ENCODE data around the gene HAT1. TPM values are rescaled to one million over a fixed set of nuclear protein-coding genes. Genes with fewer than 3 reads are reported as not detected.

HAT1 gene
- total RNA-seq, 1 experiment from 2014 or later, result 74.3 TPM

DNA sequence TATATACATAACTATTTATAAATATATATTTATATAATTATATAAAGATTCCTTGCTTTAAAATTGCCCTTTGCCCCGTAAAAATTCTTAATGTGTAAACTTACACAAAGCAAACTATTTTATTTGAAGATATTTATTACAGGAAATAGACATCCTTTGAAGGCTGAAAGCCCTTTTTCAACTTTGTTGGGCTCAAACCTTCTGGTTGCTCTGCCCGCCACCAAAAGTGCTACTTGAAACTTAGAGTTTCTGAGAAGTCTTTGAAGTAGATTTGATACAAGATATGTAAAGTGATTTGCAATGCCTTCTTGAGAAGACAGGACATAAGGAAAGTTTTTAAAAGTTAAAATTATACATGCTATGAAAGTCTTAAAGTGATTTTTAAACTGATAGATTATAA is 40.9 kb downstream of the HAT1 start:
- intact Hi-C loops (cut with micrococcal nuclease; ENCODE audit: unreplicated experiment), result no loop called here
- Mint-ChIP-seq H3K4me3 (ENCODE audit: unreplicated experiment) (no peak overlapping the region), H3K27me3 (ENCODE audit: insufficient read depth, unreplicated experiment) (no peaks in the 10 kb centered on the region), H3K36me3 (ENCODE audit: insufficient read depth, unreplicated experiment) (peaks cover 6% of the 10 kb centered on the region), H3K4me1 (ENCODE audit: low read depth, unreplicated experiment) (no peaks in the 10 kb centered on the region), H3K9me3 (ENCODE audit: unreplicated experiment) (no peaks in the 10 kb centered on the region), H3K27ac (ENCODE audit: unreplicated experiment) (no peak overlapping the region)
- Histone ChIP-seq H3K9me3 (no peaks in the 10 kb centered on the region), H3K4me3 (ENCODE audit: low read depth, low read length) (no peak overlapping the region), H3K27me3 (replicated peaks; ENCODE audit: control insufficient read depth, insufficient read depth, low read length) (no peaks in the 10 kb centered on the region), H3K36me3 (ENCODE audit: control insufficient read depth, insufficient read depth, low read length) (no peaks in the 10 kb centered on the region), H3K4me1 (no peaks in the 10 kb centered on the region)
- ChIA-PET POLR2A (no interaction called here), CTCF (no interaction called here)
- TF ChIP-seq, protein P1, sequence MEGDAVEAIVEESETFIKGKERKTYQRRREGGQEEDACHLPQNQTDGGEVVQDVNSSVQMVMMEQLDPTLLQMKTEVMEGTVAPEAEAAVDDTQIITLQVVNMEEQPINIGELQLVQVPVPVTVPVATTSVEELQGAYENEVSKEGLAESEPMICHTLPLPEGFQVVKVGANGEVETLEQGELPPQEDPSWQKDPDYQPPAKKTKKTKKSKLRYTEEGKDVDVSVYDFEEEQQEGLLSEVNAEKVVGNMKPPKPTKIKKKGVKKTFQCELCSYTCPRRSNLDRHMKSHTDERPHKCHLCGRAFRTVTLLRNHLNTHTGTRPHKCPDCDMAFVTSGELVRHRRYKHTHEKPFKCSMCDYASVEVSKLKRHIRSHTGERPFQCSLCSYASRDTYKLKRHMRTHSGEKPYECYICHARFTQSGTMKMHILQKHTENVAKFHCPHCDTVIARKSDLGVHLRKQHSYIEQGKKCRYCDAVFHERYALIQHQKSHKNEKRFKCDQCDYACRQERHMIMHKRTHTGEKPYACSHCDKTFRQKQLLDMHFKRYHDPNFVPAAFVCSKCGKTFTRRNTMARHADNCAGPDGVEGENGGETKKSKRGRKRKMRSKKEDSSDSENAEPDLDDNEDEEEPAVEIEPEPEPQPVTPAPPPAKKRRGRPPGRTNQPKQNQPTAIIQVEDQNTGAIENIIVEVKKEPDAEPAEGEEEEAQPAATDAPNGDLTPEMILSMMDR (IDR thresholded peaks at IDR 0.05; ENCODE audit: insufficient read depth in 1 of 2, low read depth in 1 of 2, low read length in 1 of 2, severe bottlenecking in 1 of 2, unreplicated experiment in 1 of 2), result no peak
- BruUV-seq (replicated peaks), result no TSS peak
- no peak for DNase-seq

DNA sequence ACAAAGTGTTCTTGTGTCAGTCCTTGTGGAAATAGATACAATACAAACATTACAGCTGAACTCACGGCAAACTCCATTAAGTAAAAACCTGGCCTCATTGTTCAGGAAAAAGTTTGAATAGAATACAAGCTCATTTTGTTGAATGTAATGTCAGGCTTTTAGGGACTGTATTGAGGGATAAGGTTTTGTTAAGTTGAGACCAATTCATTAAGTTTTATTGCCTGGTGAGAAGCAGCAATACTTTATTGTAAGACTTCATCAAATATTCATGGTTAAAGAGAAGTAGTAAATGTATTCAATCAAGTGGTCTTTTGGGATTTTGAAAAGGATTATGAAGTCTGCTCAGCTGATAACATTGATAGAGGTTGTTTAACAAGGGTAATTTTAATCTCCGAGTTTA is 42.0 kb downstream of the HAT1 start:
- TF ChIP-seq, protein P1 (IDR thresholded peaks at IDR 0.05; ENCODE audit: insufficient read depth in 1 of 2, low read depth in 1 of 2, low read length in 1 of 2, severe bottlenecking in 1 of 2, unreplicated experiment in 1 of 2), result no peak
- Mint-ChIP-seq H3K36me3 (ENCODE audit: insufficient read depth, unreplicated experiment) (peaks cover 6% of the 10 kb centered on the region), H3K9me3 (ENCODE audit: unreplicated experiment) (no peaks in the 10 kb centered on the region), H3K4me1 (ENCODE audit: low read depth, unreplicated experiment) (no peaks in the 10 kb centered on the region), H3K27ac (ENCODE audit: unreplicated experiment) (no peak overlapping the region), H3K27me3 (ENCODE audit: insufficient read depth, unreplicated experiment) (no peaks in the 10 kb centered on the region), H3K4me3 (ENCODE audit: unreplicated experiment) (no peak overlapping the region)
- ChIA-PET CTCF (no interaction called here), POLR2A (no interaction called here)
- no peaks in the 10 kb centered on the region for H3K4me1 ChIP-seq
- H3K9me3 ChIP-seq, result no peaks in the 10 kb centered on the region
- H3K4me3 ChIP-seq (ENCODE audit: low read depth, low read length), result no peak overlapping the region
- H3K27me3 ChIP-seq (replicated peaks; ENCODE audit: control insufficient read depth, insufficient read depth, low read length), result no peaks in the 10 kb centered on the region
- BruUV-seq (replicated peaks), result no TSS peak
- DNase-seq, result no peak
- no peaks in the 10 kb centered on the region for H3K36me3 ChIP-seq (ENCODE audit: control insufficient read depth, insufficient read depth, low read length)
- intact Hi-C loops (cut with micrococcal nuclease; ENCODE audit: unreplicated experiment), result no loop called here

DNA sequence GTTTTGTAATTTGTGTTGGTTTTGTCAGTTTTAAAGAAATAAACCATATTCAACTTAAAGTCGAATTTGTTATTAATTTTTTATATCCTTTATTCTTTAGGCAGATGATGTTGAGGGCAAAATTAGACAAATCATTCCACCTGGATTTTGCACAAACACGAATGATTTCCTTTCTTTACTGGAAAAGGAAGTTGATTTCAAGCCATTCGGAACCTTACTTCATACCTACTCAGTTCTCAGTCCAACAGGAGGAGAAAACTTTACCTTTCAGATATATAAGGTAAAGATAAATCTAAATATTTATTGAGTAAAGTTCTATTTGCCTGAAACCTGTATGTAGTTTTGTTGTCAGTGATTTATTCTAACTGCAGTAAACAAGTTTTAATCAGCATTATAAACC is 43.0 kb downstream of the HAT1 start:
- H3K9me3 Mint-ChIP-seq (ENCODE audit: unreplicated experiment), result no peaks in the 10 kb centered on the region
- Histone ChIP-seq H3K4me3 (ENCODE audit: low read depth, low read length) (no peak overlapping the region), H3K27me3 (replicated peaks; ENCODE audit: control insufficient read depth, insufficient read depth, low read length) (no peaks in the 10 kb centered on the region), H3K9me3 (no peaks in the 10 kb centered on the region), H3K4me1 (no peaks in the 10 kb centered on the region), H3K36me3 (ENCODE audit: control insufficient read depth, insufficient read depth, low read length) (no peaks in the 10 kb centered on the region)
- no peak overlapping the region for H3K4me3 Mint-ChIP-seq (ENCODE audit: unreplicated experiment)
- no peak for DNase-seq
- H3K4me1 Mint-ChIP-seq (ENCODE audit: low read depth, unreplicated experiment), result no peaks in the 10 kb centered on the region
- TF ChIP-seq, protein P1 (IDR thresholded peaks at IDR 0.05; ENCODE audit: insufficient read depth in 1 of 2, low read depth in 1 of 2, low read length in 1 of 2, severe bottlenecking in 1 of 2, unreplicated experiment in 1 of 2), result no peak
- ChIA-PET POLR2A (no interaction called here), CTCF (no interaction called here)
- peaks cover 12% of the 10 kb centered on the region for H3K36me3 Mint-ChIP-seq (ENCODE audit: insufficient read depth, unreplicated experiment)
- no TSS peak for BruUV-seq (replicated peaks)
- intact Hi-C loops (cut with micrococcal nuclease; ENCODE audit: unreplicated experiment), result no loop called here
- H3K27me3 Mint-ChIP-seq (ENCODE audit: insufficient read depth, unreplicated experiment), result no peaks in the 10 kb centered on the region
- H3K27ac Mint-ChIP-seq (ENCODE audit: unreplicated experiment), result no peak overlapping the region

All from Caco-2 (cell line).